Posterior cingulate gyrus (tissue), 11 donors: ENCODE data around the gene TMEM184C.

Experiments used
- DNase-seq, 10 donors: peaks; one replicate each; pipeline versions ENCODE4 v3.0.0 to v3.0.0-alpha.2; 2020 to 2021; ENCODE audit warnings: mixed read lengths in 3 of 10
- intact Hi-C: fragments of 100-400 bp; cut with DNase I; formaldehyde crosslinking; loops from one replicate; pipeline ENCODE4 v1.15.1; 2023

The TMEM184C gene

DNA sequence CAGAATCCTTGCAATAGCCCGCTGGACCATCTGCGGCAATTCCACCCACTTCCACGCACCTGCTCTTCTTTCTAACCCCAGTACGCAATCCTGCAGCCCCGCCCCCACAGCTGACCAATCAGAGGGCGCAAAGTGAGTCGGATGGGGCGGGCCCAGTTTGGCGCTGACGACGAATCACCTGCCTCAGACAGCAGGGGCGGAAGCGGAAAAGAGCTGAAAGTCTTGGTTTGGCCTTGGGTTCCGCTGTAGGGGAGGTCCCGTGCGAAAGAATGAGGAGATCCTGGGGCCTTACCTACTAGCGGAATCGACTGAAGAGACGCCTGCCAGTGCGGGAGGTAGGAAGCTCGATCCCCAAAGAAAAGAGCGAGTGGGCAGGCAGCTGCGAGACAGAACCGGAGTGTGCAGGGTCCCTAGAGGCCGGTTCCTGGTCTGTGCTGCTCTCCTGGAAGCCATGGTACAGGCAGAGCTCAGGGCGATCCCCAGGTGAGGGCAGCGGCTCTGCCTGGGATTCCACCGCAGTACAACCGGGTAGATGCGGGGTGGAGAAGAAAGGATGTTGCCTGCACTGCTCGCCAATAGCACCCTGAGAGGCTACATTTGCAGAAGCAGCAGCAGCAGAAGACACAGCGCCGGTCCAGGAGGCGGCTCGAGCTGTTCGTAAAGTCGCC lies at the start of gene TMEM184C:
TSS of gene TMEM184C (plus strand) at position 225 of the 668 bp plus-strand sequence. CDS start 560 bp downstream, outside the sequence.
- peak; percentile 95 to 100 (median 98) for DNase-seq
- intact Hi-C loops: loop anchor here (5.0 kb wide), 1 partner anchor 65 kb away; the partner anchor contains the start of gene PRMT9

- no peak for DNase-seq
- intact Hi-C loops: no loop called here
These were observed 46.6 kb upstream of the TMEM184C start for GRCh38 chr4:147570616-147571015.

GRCh38 chr4:147571036-147571770 lies 46.0 kb upstream of the TMEM184C start:
- intact Hi-C loops: no loop called here
- DNase-seq: no peak

GRCh38 chr4:147576084-147576483 lies 41.1 kb upstream of the TMEM184C start:
- intact Hi-C loops: loop anchor here (5.0 kb wide), 1 partner anchor 49 kb away; no protein-coding TSS in a partner anchor
- no peak for DNase-seq

- no peak for DNase-seq
- intact Hi-C loops: loop anchor here (5.0 kb wide), 1 partner anchor 51 kb away; no protein-coding TSS in a partner anchor
These were observed 39.1 kb upstream of the TMEM184C start for GRCh38 chr4:147578051-147578476.

- intact Hi-C loops: loop anchor here (5.0 kb wide), 1 partner anchor 51 kb away; no protein-coding TSS in a partner anchor
- no peak for DNase-seq
These were observed 38.6 kb upstream of the TMEM184C start for GRCh38 chr4:147578593-147578992.

DNA sequence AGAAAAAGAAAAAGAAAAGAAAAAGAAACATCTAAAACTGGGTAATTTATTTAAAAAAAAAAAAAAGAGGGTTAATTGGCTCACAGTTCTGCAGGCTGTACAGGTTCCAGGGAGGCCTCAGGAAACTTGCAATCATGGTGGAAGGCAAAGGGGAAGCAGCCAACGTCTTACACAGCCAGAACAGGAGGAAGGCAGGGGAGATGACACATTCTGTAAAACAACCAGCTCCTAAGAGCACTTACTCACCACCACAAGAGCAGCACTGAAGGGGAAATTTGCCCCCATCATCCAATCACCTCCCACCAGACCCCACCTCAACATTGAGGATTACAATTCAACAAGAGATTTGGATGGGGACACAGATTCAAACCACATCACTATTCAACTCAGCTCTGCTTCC lies 36.8 kb upstream of the TMEM184C start:
- DNase-seq: no peak
- intact Hi-C loops: no loop called here

GRCh38 chr4:147581606-147582350 lies 35.4 kb upstream of the TMEM184C start:
- intact Hi-C loops: no loop called here
- DNase-seq: no peak

GRCh38 chr4:147582386-147583060 lies 34.7 kb upstream of the TMEM184C start:
- DNase-seq: no peak
- intact Hi-C loops: no loop called here

GRCh38 chr4:147583876-147584275 lies 33.3 kb upstream of the TMEM184C start:
- intact Hi-C loops: no loop called here
- DNase-seq: no peak

DNA sequence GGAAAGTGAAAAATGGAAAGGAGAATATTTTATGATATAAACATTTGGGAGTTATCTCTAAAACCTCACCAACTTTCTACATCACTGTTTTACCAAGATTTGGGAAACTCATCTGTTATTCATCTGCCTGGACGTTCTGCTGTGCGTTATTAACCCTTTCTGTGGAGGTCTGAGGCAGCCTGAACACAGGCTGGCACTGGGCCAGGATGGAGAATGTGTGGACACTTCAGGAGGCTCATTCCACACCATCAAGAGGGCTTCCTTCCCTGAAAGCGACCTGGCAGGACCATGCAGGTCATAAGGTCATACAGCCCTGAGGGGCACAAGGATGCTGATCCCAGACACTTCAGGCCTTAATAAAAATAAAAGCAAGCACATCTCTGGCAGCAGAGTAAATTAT lies 31.2 kb upstream of the TMEM184C start:
- DNase-seq: no peak
- intact Hi-C loops: no loop called here

GRCh38 chr4:147586637-147587036 lies 30.6 kb upstream of the TMEM184C start:
- intact Hi-C loops: no loop called here
- no peak for DNase-seq

GRCh38 chr4:147587041-147587440 lies 30.2 kb upstream of the TMEM184C start:
- DNase-seq: no peak
- intact Hi-C loops: no loop called here

DNA sequence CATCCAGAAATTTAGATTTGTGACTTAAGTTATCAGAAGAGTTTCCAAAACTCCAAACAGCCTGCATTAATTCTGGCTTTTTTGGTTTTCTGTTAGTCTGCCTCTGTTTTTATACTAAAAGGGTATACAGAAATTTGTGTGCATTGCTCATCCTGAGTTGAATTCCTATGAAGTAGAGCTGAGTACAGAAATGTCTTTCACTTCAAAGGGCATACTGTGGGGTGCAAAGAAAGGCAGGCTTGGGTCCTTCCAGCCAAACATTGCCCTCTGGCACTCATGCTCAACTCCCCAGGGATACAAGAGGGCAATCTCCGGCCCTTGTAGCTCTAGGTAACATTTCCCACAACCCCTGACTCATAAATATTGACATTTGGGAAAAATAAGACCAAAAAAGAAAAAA lies 27.6 kb upstream of the TMEM184C start:
- peak in 1 of 10 donors; percentile 11 for DNase-seq
- intact Hi-C loops: loop anchor here (2.0 kb wide), 1 partner anchor 71 kb away; no protein-coding TSS in a partner anchor

- intact Hi-C loops: loop anchor here (1.0 to 10.0 kb wide), 4 partner anchors 274 to 493 kb away; no protein-coding TSS in a partner anchor
- peak in 9 of 10 donors; percentile 15 to 93 (median 75) for DNase-seq
These were observed 26.8 kb upstream of the TMEM184C start for GRCh38 chr4:147590249-147590920.

- DNase-seq: no peak
- intact Hi-C loops: loop anchor here (5.0 to 10.0 kb wide), 3 partner anchors 274 to 494 kb away; no protein-coding TSS in a partner anchor
These were observed 26.1 kb upstream of the TMEM184C start for GRCh38 chr4:147591106-147591505.

GRCh38 chr4:147594107-147594506 lies 23.1 kb upstream of the TMEM184C start:
- intact Hi-C loops: loop anchor here (5.0 to 10.0 kb wide), 3 partner anchors 271 to 497 kb away; no protein-coding TSS in a partner anchor
- no peak for DNase-seq

DNA sequence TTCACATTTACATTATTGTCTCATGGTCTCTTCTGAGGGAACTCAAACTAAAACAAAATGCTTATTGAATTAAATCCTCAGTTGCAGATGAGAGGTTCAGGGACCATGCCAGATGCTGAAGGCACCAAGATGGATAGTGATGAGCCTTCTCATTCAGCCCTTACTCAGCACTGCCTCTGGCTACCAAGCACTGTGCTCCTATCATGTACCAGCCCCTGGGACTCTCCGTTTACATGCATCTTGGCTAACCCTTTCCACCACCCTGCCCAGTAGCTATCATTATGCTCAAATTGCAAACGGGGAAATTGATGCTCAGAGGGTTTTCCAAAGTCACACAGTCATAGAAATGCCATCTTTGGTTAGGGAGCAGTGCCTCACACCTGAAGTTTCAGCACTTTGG lies 22.6 kb upstream of the TMEM184C start:
- no peak for DNase-seq
- intact Hi-C loops: loop anchor here (5.0 to 10.0 kb wide), 3 partner anchors 270 to 497 kb away; no protein-coding TSS in a partner anchor

DNA sequence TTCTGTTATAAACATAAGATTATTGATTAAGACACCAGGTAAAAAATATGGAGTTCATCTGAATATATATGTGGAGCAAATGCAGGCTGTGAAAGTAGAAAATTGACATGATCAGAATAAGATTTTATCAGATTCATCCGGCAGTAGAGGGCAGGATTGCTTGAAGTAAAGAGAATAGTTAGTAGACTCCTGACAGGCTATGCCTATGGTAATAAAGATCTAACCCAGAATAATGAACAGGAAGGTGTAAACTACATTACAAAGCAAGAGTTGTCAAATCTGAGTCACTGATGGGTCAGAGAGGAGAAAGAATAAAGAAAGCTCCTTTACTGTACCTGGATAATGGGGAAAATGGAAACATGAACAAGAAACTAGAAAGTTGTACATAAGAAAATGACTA lies 20.8 kb upstream of the TMEM184C start:
- DNase-seq: no peak
- intact Hi-C loops: loop anchor here (10.0 kb wide), 1 partner anchor 268 kb away; no protein-coding TSS in a partner anchor
